HG03439 (cell line): ENCODE data around the gene TROAP.
"Not testable (repeated sequence)": the region's sequence is repeated elsewhere in the genome, so short reads cannot be mapped to it uniquely, and the experiment has no call there.

Experiments
- ATAC-seq: cut with Tn5 transposase; IDR thresholded peaks from one replicate; pipeline ENCODE4 v1.9.1; 2021; ENCODE audit warnings: mild to moderate bottlenecking, moderate library complexity; ENCODE audit not compliant: unreplicated experiment

Gene TROAP

DNA sequence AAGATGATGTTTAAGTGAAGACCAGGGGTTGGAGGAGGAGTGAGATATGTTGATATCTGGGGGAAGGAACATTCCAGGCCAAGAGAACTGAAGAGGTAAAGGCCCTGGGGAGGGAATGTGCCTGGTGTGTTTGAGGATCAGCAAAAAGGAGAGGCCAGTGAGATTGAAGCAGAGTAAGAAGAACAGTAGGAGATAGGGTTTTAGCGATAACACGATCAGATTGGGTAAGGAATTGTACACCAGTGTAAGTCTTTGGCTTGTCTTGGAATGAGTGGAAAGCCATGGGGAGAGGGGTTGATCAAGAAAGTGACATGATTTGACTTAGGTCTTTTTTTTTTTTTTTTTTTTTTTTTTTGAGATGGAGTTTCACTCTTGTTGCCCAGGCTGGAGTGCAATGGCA, 4.8 kb downstream of the TROAP start:
- ATAC-seq, result no peak

- no peak for ATAC-seq
These were observed 5.8 kb downstream of the TROAP start for GRCh38 chr12:49328816-49329215.

GRCh38 chr12:49330032-49330619, 7.1 kb downstream of the TROAP start:
- no peak for ATAC-seq

DNA sequence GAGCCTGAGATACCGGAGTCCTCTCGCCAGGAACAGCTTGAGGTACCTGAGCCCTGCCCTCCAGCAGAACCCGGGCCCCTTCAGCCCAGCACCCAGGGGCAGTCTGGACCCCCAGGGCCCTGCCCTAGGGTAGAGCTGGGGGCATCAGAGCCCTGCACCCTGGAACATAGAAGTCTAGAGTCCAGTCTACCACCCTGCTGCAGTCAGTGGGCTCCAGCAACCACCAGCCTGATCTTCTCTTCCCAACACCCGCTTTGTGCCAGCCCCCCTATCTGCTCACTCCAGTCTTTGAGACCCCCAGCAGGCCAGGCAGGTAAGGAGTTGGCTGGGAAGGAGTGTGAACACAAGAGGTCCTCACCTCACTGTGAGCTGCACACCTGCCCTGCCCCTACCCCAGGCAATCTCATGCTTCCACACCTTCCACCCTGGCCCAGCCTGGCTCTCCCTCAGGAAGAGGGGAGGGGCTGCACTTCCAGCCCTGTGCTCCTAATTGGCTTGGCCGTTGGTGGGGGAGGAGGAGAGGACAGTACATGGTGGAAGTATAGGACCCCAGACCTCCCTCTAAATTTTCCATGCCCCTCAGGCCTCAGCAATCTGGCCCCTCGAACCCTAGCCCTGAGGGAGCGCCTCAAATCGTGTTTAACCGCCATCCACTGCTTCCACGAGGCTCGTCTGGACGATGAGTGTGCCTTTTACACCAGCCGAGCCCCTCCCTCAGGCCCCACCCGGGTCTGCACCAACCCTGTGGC, 7.8 kb downstream of the TROAP start:
- ATAC-seq, result no peak

DNA sequence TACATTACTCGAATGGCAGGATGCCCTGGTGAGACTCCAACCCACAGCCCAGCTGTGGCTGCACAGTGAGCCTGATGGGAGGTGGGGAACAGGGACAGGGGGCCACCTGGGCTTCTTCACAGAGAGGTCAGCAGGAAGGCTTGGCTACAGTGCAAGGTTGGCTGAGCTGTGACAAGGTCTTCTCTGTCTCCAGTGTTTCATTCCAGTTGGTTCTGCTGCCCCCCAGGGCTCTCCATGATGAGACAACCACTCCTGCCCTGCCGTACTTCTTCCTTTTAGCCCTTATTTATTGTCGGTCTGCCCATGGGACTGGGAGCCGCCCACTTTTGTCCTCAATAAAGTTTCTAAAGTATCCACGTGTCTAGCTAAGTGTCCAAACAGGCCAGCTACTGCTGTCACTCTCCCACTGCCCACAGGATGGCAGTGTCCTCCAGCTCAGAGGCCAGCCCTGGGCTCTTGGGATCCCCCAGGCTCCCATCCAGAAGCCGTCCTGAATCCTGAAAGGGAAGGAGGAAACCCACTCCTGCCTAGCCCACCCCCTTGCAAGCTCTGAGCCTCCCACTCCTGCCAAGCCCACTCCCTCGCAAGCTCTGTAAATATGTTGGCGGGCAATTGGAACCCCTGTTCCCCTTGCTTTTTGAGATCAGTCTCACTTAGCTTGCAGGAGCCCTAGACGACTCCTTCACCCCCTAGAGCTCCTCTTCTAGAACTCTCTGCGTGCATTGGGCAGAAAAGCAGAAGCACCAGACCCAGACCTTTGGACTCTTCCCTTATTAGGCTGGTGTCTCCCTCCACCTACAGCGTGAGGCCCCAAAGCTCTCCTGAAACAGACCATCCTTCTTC, 8.5 kb downstream of the TROAP start:
- ATAC-seq, result no peak

- ATAC-seq, result no peak
These were observed 9.4 kb downstream of the TROAP start for GRCh38 chr12:49332441-49332861.

DNA sequence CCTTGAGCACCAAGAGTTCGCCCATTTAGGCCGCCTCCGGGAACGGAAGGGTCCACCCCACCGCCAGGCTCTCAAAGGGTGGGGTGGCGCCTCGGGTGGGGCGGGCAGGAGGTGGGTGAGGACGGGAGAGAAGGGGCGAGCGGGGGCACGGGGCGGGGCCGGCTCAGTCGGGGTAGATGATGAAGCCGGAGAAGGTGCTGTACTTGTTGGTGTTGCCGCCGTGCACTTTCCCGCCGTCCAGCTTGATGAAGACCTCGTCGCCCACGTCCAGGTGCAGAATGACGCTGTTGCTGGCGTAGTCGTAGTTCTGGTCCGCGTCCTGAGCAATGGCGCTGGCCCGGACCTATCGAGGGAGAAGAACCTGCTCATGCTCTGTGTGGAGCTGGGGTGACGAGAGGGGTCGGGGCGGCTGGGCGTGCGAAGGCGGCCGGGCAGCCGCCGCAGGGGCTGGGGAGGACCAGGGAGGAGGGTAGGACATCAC, 9.9 kb downstream of the TROAP start:
- no peak for ATAC-seq

- ATAC-seq, result not testable (repeated sequence)
These were observed 10.7 kb downstream of the TROAP start for GRCh38 chr12:49333778-49334177.

DNA sequence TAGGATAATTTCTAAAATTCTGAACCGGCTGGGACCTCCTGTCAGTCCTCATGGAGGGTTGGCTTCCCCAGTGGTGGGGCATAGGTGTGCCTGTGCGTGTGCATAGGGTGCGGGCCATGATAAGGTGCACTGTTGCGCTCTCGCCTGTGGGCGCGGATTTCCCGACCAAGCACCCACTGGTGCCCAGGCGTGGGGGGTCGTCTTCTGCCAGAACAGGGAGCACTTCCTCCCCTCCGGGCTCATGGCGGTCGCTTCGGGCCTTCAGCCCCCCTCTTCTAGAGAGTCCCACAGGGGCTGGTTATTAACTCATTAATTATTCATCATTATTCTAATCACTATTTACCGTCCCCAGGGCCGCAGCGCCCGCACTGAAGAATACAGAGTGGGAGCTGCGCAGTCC, 11.2 kb downstream of the TROAP start:
- no peak for ATAC-seq

GRCh38 chr12:49334681-49335080, 11.6 kb downstream of the TROAP start:
- no peak for ATAC-seq

DNA sequence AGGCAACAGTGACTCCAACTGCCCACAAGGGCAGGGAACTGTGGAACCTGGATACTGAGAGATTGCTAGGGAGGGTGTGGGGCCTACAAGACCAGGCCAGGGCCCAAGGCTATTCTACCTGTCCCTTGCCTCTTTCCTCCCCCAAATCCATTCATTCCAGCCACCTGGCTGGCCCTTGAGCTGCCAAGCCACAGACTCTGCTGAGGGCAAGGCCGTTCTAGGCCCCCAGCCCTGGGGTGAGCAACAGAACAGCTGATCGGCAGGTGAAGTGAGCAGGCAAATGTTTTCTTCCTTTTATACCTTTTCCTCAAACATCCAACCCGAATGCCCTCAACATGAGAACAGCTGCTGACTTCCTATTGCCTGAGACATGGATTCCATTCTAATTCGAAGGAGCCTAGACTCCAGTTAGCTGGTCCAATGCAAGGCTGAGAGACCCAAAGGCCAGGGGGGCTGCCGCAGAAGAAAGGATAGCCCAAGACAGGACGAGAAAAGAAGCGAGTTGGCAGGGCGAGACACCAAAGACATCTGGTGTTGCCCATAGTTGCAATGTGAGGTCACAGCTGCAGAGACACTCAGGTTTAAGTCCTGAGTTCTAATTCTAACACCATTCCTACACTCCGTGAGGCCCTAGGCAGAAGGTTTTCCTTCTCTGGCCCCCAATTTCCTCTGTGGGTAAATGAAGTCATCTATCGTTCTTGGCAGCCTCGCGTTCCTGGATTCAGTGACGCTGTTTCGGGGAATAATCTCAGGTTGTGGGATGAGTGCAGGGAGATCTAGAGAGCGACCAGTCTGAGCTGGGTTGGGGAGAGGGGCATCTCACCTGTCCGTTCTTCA, 12.3 kb downstream of the TROAP start:
- ATAC-seq, result no peak

GRCh38 chr12:49335955-49336644, 13.0 kb downstream of the TROAP start:
- no peak for ATAC-seq

DNA sequence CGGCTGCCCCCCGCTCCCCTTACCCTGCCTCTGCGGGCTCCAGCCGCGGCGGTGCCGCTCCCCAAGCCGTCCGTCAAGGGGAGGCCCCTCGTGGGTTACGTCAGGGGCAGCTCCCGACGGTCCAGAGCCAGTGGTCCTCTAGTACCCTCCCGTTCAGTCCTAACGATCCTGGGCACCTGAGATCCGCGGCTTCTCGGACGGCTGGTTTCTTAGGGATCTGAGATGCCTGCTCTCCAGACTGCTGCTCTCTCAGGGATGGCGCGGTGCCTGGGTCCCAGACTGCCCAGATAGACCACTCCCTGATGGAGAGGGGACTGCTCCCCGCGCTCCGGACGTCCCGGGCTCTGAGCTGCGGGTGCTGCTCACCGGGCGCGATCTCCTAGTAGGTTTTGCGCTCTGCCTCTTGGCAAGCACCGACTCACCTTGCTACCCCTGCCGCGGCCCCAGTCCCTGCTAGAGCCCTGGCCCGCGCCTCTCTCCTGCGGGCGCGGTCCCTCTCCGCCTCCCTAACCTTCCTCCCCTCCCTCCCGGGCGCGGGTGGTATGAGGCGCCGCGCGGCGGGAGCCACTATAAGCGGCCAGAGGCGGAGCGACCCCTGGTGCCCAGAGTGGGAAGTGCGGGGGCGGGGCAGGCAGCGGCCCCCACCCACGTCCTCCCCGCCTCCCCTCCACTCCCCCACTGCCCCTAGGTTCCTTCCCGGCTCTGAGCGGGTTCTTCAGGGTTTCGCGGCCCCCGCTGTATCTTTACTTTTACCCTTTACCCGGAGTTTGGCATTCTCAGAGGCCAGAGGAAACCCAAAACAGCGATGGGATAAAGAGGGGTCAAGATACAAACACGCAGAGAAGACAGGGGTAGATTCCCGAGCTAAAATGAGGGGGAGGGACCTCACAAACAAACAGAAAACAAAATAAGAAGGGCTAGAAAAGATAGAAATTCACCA, 13.9 kb downstream of the TROAP start, which contains the start of gene C1QL4:
C1QL4 (minus strand) TSS at position 544 of the 940 bp plus-strand sequence. CDS start 711 bp downstream, outside the sequence.
- no peak for ATAC-seq

- no peak for ATAC-seq
These were observed 15.9 kb downstream of the TROAP start for GRCh38 chr12:49338830-49339463.

DNA sequence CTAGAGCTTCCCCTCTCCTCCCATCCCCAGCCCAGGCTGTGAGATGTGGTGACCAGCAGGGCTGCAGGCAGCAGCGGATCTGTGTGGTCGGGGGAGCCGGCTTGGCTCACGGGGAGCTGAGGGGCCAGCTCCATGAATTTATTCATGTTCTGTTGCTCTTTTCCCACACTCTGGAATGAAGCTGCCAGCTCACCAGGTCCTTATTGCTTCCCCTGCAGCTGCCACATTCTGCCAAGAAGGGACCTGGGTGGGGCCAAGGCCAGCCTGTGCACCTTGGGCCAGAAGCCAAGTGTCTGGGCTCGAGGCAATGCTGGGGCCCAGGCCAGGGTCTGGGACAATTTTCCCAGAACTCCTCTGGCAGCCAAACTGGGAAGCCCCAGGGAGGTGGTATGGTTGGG, 16.4 kb downstream of the TROAP start:
- ATAC-seq, result no peak

DNA sequence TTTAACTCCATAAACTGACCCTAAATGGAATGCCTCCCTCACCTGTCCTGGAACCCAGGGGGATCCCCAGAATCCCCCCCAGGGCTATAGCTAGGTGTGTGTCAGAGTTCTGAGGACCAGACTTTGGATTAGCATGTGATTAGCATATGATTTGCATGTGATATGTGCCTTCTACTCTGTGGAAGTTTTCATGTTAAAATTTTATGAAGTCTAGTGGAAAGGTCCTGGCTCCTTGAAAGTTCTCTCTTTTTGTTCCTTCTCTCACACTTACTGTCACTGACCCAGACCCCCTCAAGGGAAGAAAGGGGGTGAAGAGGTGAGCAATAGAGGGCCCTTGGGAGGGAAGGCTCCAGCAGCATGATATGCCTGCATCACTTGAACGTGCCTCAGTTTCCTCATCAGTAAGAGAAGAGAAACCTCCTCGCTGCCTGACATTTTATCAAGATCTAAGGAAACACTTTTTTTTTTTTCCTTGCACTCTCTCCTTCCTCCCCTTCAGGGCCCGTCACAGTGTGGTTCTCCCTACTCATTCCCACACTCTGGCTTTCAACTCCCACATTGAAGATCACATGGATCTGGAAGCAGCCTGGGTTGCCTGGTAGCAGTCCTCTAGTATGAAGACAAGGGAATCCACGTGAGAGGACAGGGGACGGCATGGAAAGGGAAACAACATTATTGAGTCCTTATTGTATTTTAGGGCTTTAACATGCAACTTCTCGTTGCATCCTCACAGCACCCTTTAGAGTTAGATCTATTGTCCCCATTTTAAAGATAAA, 17.2 kb downstream of the TROAP start:
- ATAC-seq, result no peak

DNA sequence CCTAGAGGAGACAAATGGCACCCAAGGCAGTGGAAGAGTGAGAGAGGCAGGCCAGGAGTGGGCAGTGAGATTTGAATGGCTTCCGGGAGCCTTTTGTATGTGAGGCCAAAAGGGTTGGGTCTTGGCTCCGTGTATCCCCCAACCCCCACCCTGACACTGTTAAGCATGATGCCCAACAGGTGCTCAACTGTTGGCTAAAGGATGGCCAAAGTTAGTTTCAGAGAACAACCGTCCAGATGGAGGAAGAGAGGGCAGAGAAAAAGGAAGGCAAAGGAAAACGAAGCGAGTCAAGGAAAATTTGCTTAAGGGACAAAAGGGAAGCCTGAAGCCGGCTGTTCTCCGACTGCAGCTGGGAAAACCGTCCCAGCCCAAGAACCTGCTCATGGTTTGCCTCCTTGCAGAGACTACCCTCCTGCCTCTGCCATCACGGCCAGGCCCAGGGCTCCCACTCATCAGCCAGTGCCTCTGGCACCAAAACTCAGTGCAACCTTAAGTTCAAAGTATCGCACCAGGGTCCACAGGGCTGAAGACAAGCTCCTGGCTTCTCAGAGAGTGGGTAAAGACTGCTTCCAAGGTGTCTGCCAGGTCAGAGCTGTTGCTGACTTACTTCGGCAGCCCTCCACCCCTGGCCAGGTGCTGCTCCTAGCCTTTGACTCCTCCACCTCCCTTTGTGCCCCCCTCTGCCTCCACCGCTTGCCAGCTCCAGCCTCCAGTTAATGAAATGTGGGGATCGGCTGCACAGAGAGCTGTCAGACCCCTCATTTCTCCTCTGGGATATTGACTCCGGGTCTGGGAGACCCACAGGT, 18.1 kb downstream of the TROAP start:
- no peak for ATAC-seq
